ENCODE data around the gene ADAMTS6. TPM values are rescaled to one million over a fixed set of nuclear protein-coding genes. Genes with fewer than 3 reads are reported as not detected.
"Not testable (repeated sequence)": the region's sequence is repeated elsewhere in the genome, so short reads cannot be mapped to it uniquely, and the experiment has no call there.

Gene ADAMTS6
- total RNA-seq, 2 experiments from 2014 or later: 2.8 to 4.0 TPM

- H3K27me3 Mint-ChIP-seq: no peaks in the 10 kb centered on the region
- H3K27ac Mint-ChIP-seq: no peak overlapping the region
- no peaks in the 10 kb centered on the region for H3K4me1 Mint-ChIP-seq
- CTCF ChIA-PET: no interaction called here
- no peak for ATAC-seq
- no peak for DNase-seq
- H3K4me3 Mint-ChIP-seq: no peak overlapping the region
- H3K36me3 Mint-ChIP-seq: no peaks in the 10 kb centered on the region
- H3K9me3 Mint-ChIP-seq (ENCODE audit: low read depth): no peaks in the 10 kb centered on the region
Measured at GRCh38 chr5:65390208-65390607, 91.5 kb downstream of the ADAMTS6 start.

DNA sequence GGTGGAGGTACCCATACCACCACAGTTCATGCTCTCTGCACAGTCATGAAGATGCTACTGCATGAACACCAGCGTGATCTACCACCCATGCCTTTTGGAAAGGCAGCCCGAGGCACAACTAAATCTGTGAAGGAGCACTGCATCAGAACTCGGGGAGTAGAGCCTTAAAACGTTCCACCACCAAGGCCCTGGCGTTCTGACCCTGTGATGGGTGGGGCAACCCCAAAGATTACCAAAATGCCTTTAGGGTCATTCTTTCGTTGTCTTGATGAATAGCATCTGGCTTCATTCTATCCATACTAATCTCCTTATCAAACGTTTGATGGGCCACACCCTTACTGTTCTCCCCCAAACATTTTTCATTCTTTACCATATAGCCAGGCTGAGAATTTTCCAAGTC, 97.9 kb downstream of the ADAMTS6 start:
- no peak overlapping the region for H3K27ac Mint-ChIP-seq
- H3K4me3 Mint-ChIP-seq: no peak overlapping the region
- no peak for DNase-seq
- H3K4me1 Mint-ChIP-seq: no peaks in the 10 kb centered on the region
- ATAC-seq: no peak
- no peaks in the 10 kb centered on the region for H3K36me3 Mint-ChIP-seq
- no peaks in the 10 kb centered on the region for H3K9me3 Mint-ChIP-seq (ENCODE audit: low read depth)
- CTCF ChIA-PET: interaction anchor here (1.0 kb wide), 1 partner anchor 18 kb away, joined by 3 read pairs; no protein-coding TSS in a partner anchor
- no peaks in the 10 kb centered on the region for H3K27me3 Mint-ChIP-seq

DNA sequence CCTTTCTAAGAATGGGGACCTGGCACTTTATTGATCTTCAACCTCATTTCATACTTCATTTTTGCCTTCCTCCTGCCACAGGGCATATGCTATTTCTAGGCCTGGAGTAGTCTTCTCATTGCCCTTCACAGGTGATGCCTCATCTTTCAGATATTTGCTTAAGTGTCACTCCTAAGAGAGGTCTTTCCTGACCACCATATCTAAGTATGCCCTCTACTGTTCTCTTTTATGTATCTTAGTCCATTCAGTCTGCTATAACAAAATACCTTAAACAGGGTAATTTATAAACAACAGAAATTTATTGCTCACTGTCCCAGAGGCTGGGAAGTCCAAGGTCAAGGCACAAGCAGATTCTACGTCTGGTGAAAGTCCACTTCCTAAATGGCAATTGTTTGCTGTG, 99.1 kb downstream of the ADAMTS6 start:
- Mint-ChIP-seq H3K4me3 (no peak overlapping the region), H3K4me1 (no peaks in the 10 kb centered on the region), H3K9me3 (ENCODE audit: low read depth) (no peaks in the 10 kb centered on the region), H3K36me3 (no peaks in the 10 kb centered on the region), H3K27me3 (peaks cover 4% of the 10 kb centered on the region), H3K27ac (no peak overlapping the region)
- DNase-seq (no peak), ATAC-seq (no peak)
- CTCF ChIA-PET: interaction anchor here (1.0 kb wide), 1 partner anchor 17 kb away, joined by 3 read pairs; no protein-coding TSS in a partner anchor

GRCh38 chr5:65370505-65370904, 111.2 kb downstream of the ADAMTS6 start:
- H3K9me3 Mint-ChIP-seq (ENCODE audit: low read depth); H3K4me3 Mint-ChIP-seq; H3K36me3 Mint-ChIP-seq; H3K27ac Mint-ChIP-seq; H3K4me1 Mint-ChIP-seq; DNase-seq; ATAC-seq; CTCF ChIA-PET; H3K27me3 Mint-ChIP-seq: not testable (repeated sequence)

DNA sequence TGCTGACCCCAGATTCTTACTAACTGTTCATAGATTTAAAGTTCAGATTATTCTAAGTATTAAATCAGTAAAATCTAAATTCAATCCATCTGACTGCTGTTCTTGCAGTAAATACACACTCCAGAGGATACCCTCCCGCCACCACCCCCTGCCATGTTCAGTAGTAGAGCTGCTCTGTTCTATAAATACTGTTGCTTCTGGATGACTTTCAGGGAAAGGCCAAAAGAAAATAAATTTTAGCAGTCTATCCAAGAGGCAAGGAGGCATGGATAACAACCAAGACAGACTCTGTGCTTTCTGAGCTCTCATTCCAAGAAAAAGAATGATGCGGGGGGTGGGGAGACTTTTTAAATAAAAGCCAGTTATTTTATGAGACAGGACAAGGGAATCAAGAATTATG, 115.1 kb downstream of the ADAMTS6 start:
- no peaks in the 10 kb centered on the region for H3K27me3 Mint-ChIP-seq
- CTCF ChIA-PET: no interaction called here
- no peak overlapping the region for H3K27ac Mint-ChIP-seq

DNA sequence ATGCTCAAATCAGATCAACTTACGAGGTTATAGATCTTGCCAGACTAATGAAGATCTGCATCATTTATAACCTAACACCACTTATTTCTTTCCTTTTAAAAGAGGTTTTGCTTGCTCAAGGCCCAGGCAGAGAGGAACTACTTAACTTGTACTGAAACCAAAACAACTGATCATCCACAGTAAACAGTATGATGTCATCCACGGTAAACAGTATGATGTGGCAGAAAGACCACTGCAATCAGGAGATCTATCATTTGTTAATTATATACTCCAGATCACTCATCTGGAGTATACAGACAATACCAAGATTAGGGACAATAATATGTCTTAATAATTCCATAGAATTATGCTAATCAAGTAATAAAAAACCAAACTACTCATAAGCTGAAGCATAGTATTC, 116.8 kb downstream of the ADAMTS6 start:
- no peaks in the 10 kb centered on the region for H3K4me1 Mint-ChIP-seq
- no peak for DNase-seq
- H3K9me3 Mint-ChIP-seq (ENCODE audit: low read depth): no peaks in the 10 kb centered on the region
- no peak overlapping the region for H3K27ac Mint-ChIP-seq
- H3K36me3 Mint-ChIP-seq: no peaks in the 10 kb centered on the region
- CTCF ChIA-PET: interaction anchor here (0.9 kb wide), 1 partner anchor 18 kb away, joined by 3 read pairs; no protein-coding TSS in a partner anchor
- H3K4me3 Mint-ChIP-seq: no peak overlapping the region
- no peaks in the 10 kb centered on the region for H3K27me3 Mint-ChIP-seq
- ATAC-seq: no peak

More for the DNA sequence above, 115.1 kb downstream of the ADAMTS6 start:
- H3K4me3 Mint-ChIP-seq: no peak overlapping the region
- no peaks in the 10 kb centered on the region for H3K4me1 Mint-ChIP-seq
- no peaks in the 10 kb centered on the region for H3K9me3 Mint-ChIP-seq (ENCODE audit: low read depth)
- DNase-seq (no peak), ATAC-seq (no peak)
- no peaks in the 10 kb centered on the region for H3K36me3 Mint-ChIP-seq

GRCh38 chr5:65363499-65363898, 118.2 kb downstream of the ADAMTS6 start:
- H3K27me3 Mint-ChIP-seq: peaks cover under 1% of the 10 kb centered on the region
- ATAC-seq (no peak), DNase-seq (no peak)
- no peaks in the 10 kb centered on the region for H3K36me3 Mint-ChIP-seq
- no peaks in the 10 kb centered on the region for H3K9me3 Mint-ChIP-seq (ENCODE audit: low read depth)
- no peaks in the 10 kb centered on the region for H3K4me1 Mint-ChIP-seq
- CTCF ChIA-PET: no interaction called here
- no peak overlapping the region for H3K27ac Mint-ChIP-seq
- H3K4me3 Mint-ChIP-seq: no peak overlapping the region

DNA sequence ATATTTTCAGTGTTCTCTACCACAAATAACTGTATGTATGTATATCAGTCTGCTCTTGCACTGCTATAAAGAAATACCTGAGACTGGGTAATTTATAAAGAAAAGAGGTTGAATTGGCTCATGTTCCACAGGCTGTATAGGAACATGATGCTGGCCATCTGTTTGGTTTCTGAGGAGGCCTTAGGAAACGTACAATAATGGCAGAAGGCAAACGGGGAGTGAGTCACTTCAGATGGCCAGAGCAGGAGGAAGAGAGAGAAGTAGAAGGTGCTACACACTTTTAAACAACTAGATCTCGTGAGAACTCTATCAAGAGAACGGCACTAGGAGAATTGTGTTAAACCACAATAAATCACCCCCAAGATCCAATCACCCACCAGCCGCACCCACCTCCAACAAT, 121.7 kb downstream of the ADAMTS6 start:
- Mint-ChIP-seq H3K4me3 (no peak overlapping the region), H3K36me3 (no peaks in the 10 kb centered on the region), H3K4me1 (no peaks in the 10 kb centered on the region), H3K27me3 (peaks cover 5% of the 10 kb centered on the region), H3K27ac (no peak overlapping the region), H3K9me3 (ENCODE audit: low read depth) (no peaks in the 10 kb centered on the region)
- ATAC-seq (no peak), DNase-seq (no peak)
- CTCF ChIA-PET: no interaction called here

DNA sequence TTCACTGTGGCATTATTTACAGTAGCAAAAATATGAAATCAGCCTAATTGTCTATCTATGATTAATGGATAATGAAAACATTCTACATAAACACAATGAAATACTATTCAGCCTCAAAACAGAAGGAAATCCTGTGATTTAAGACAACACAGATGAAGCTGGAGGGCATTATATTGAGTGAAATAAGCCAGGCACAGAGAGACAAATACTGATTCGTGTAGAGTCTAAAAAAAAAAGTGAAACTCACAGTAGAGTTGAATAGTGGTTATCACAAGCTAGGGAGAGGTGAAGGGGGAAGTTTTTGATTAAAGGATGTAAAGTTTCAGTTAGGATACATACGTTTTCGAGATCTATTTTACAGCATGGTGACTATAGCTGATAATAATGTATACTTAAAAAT, 122.2 kb downstream of the ADAMTS6 start:
- Mint-ChIP-seq H3K27me3 (peaks cover 5% of the 10 kb centered on the region), H3K27ac (no peak overlapping the region), H3K4me1 (no peaks in the 10 kb centered on the region), H3K36me3 (no peaks in the 10 kb centered on the region), H3K9me3 (ENCODE audit: low read depth) (no peaks in the 10 kb centered on the region), H3K4me3 (no peak overlapping the region)
- CTCF ChIA-PET: no interaction called here
- ATAC-seq (no peak), DNase-seq (no peak)

DNA sequence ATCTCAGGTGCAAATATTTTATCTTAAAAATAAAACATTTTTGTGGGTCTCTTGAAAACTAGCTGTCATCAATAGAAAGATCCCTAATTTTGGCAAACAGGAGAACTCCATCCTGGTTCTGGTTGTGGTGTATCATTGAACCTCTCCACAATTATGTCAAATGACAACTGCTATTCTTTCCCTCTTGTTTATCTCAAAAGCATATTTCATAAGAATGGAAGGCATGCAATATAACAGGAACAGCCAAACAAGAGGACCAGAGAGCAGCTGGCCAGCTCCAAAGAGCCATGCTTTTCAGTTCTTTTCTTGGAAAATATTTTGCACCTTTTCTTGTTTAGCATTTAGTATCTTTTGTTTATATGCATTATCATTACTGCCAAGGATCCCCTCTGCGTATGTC, 125.4 kb downstream of the ADAMTS6 start:
- Mint-ChIP-seq H3K36me3 (no peaks in the 10 kb centered on the region), H3K27ac (no peak overlapping the region), H3K4me3 (no peak overlapping the region), H3K4me1 (no peaks in the 10 kb centered on the region), H3K9me3 (ENCODE audit: low read depth) (no peaks in the 10 kb centered on the region), H3K27me3 (peaks cover 5% of the 10 kb centered on the region)
- CTCF ChIA-PET: no interaction called here
- ATAC-seq (no peak), DNase-seq (no peak)

DNA sequence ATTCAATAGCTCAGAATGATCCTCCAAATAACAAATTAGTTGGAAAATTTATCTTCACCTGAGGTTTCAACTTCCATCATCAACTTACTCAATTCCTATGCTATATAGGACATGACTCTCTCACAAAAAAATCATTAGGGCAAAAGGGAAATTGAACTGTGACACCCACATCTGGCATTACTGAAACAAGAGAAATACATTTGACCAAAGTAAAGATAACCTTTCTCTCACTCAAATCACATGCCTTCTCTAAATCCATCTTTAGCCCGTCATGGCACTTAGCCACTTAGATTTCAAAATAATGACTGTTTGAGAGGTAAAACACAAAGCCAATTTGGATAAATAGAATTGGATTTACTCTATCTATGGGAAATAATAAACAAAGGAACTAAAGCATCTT, 126.4 kb downstream of the ADAMTS6 start:
- Mint-ChIP-seq H3K4me1 (no peaks in the 10 kb centered on the region), H3K9me3 (ENCODE audit: low read depth) (no peaks in the 10 kb centered on the region), H3K27ac (no peak overlapping the region), H3K27me3 (peaks cover 5% of the 10 kb centered on the region), H3K4me3 (no peak overlapping the region), H3K36me3 (no peaks in the 10 kb centered on the region)
- CTCF ChIA-PET: no interaction called here
- DNase-seq (no peak), ATAC-seq (no peak)

- Mint-ChIP-seq H3K36me3 (peaks cover 4% of the 10 kb centered on the region), H3K27me3 (peaks cover 3% of the 10 kb centered on the region), H3K27ac (no peak overlapping the region), H3K9me3 (ENCODE audit: low read depth) (peaks cover 8% of the 10 kb centered on the region), H3K4me3 (no peak overlapping the region), H3K4me1 (no peaks in the 10 kb centered on the region)
- CTCF ChIA-PET: no interaction called here
- ATAC-seq (no peak), DNase-seq (no peak)
Measured at GRCh38 chr5:65341835-65342234, 139.9 kb downstream of the ADAMTS6 start.

GRCh38 chr5:65338606-65339151, 143.0 kb downstream of the ADAMTS6 start:
- peaks cover 3% of the 10 kb centered on the region for H3K36me3 Mint-ChIP-seq
- no peak overlapping the region for H3K27ac Mint-ChIP-seq
- no peaks in the 10 kb centered on the region for H3K27me3 Mint-ChIP-seq
- H3K9me3 Mint-ChIP-seq (ENCODE audit: low read depth): peaks cover 8% of the 10 kb centered on the region
- H3K4me3 Mint-ChIP-seq: no peak overlapping the region
- DNase-seq (no peak), ATAC-seq (no peak)
- H3K4me1 Mint-ChIP-seq: no peaks in the 10 kb centered on the region
- CTCF ChIA-PET: no interaction called here

- no peak for ATAC-seq
- no peak for DNase-seq
- no peaks in the 10 kb centered on the region for H3K36me3 Mint-ChIP-seq
- H3K9me3 Mint-ChIP-seq (ENCODE audit: low read depth): peaks cover 3% of the 10 kb centered on the region
- no peak overlapping the region for H3K4me3 Mint-ChIP-seq
- H3K27ac Mint-ChIP-seq: no peak overlapping the region
- no peaks in the 10 kb centered on the region for H3K27me3 Mint-ChIP-seq
- H3K4me1 Mint-ChIP-seq: no peaks in the 10 kb centered on the region
- CTCF ChIA-PET: no interaction called here
Measured at GRCh38 chr5:65334077-65334476, 147.6 kb downstream of the ADAMTS6 start.

GRCh38 chr5:65332591-65332990, 149.1 kb downstream of the ADAMTS6 start:
- no peak for ATAC-seq
- Mint-ChIP-seq H3K27me3 (no peaks in the 10 kb centered on the region), H3K9me3 (ENCODE audit: low read depth) (no peaks in the 10 kb centered on the region), H3K4me1 (no peaks in the 10 kb centered on the region), H3K36me3 (no peaks in the 10 kb centered on the region), H3K27ac (no peak overlapping the region), H3K4me3 (no peak overlapping the region)
- no peak for DNase-seq
- CTCF ChIA-PET: no interaction called here
